HCT116 (cell line): ENCODE results near the gene PEX11A.

Experiments used
- EZH2 ChIP-seq: fragments of 200-600 bp; sonication (generic); IDR thresholded peaks from 2 replicates; pipeline ENCODE4 v1.6.1; 2017; ENCODE audit warnings: antibody characterized with exemption, mixed run types
- POLR2A ChIP-seq: IDR thresholded peaks from 2 replicates; pipeline ENCODE4 v1.7.0; 2011; ENCODE audit warnings: borderline replicate concordance; ENCODE audit not compliant: insufficient read depth, insufficient read length; ENCODE audit errors: extremely low read depth
- RAD21 ChIP-seq: IDR thresholded peaks from 2 replicates; pipeline ENCODE4 v1.6.1; 2012; ENCODE audit warnings: low read depth, mild to moderate bottlenecking
- TCF7L2 ChIP-seq: IDR thresholded peaks from 2 replicates; pipeline ENCODE4 v1.7.0; 2011; ENCODE audit warnings: borderline replicate concordance, inconsistent platforms; ENCODE audit not compliant: insufficient read depth, insufficient read length; ENCODE audit errors: extremely low read depth
- YY1 ChIP-seq: IDR thresholded peaks from 2 replicates; pipeline ENCODE4 v1.6.1; 2011; ENCODE audit warnings: low read length, low read depth, moderate library complexity, mild to moderate bottlenecking; ENCODE audit not compliant: insufficient replicate concordance; ENCODE audit errors: extremely low read depth
- ZBTB33 ChIP-seq: IDR thresholded peaks from 2 replicates; pipeline ENCODE4 v1.6.1; 2011; ENCODE audit warnings: mild to moderate bottlenecking, low read length, moderate library complexity; ENCODE audit not compliant: insufficient replicate concordance; ENCODE audit errors: extremely low read depth
- TF ChIP-seq, protein P1 (sequence below), 3 experiments: fragments of 200-600 bp in 1 of 3; sonication (generic) in 1 of 3; IDR thresholded peaks in 2 of 3; conservative IDR thresholded peaks in 1 of 3; 2 replicates each; pipeline ENCODE4 v1.5.1; 2012 to 2017; ENCODE audit warnings: low read depth in 2 of 3, low read length in 2 of 3, antibody characterized with exemption in 1 of 3, borderline replicate concordance in 1 of 3, control low read depth in 1 of 3, mild to moderate bottlenecking in 1 of 3, mixed read lengths in 1 of 3, mixed run types in 1 of 3, moderate library complexity in 1 of 3; ENCODE audit not compliant: insufficient read depth in 1 of 3

DNA sequence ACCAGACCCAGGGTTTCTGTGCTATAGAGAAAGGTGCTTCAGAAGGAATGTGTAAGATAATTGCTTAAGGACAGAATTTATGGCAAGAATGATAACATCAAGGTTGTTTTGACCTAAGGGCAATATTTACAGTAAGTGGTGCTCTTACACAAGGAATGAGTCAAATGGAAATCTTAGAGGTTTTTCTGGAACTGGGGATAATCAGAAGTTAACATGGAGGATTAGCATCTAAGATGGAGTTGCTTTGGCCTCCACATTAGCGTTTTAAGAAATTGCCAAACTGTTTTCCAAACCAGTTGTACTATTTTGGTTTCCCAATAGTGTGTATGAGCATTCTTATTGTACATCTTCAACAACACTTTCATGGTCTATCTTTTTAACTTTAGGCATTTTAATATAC, 3.1 kb upstream of the PEX11A start:
- TF ChIP-seq, protein P1, sequence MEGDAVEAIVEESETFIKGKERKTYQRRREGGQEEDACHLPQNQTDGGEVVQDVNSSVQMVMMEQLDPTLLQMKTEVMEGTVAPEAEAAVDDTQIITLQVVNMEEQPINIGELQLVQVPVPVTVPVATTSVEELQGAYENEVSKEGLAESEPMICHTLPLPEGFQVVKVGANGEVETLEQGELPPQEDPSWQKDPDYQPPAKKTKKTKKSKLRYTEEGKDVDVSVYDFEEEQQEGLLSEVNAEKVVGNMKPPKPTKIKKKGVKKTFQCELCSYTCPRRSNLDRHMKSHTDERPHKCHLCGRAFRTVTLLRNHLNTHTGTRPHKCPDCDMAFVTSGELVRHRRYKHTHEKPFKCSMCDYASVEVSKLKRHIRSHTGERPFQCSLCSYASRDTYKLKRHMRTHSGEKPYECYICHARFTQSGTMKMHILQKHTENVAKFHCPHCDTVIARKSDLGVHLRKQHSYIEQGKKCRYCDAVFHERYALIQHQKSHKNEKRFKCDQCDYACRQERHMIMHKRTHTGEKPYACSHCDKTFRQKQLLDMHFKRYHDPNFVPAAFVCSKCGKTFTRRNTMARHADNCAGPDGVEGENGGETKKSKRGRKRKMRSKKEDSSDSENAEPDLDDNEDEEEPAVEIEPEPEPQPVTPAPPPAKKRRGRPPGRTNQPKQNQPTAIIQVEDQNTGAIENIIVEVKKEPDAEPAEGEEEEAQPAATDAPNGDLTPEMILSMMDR (IDR thresholded peaks at IDR 0.05 in 2 of 3, conservative IDR thresholded peaks at IDR 0.05 in 1 of 3; ENCODE audit: borderline replicate concordance in 1 of 3, insufficient read depth in 1 of 3, low read depth in 2 of 3, low read length in 2 of 3), result no peak
- TF ChIP-seq EZH2 (no peak), RAD21 (no peak), POLR2A (no peak), ZBTB33 (no peak), YY1 (no peak), TCF7L2 (no peak)
